ENCODE measurements around the gene BDNF. TPM values are rescaled to one million over a fixed set of nuclear protein-coding genes. Genes with fewer than 3 reads are reported as not detected.
A peak's percentile ranks its signal among the peaks of the same experiment; 100 is the strongest.

Gene BDNF
- total and polyA plus RNA-seq, 4 donors: 0.38 to 1.6 (median 1.4) TPM

DNA sequence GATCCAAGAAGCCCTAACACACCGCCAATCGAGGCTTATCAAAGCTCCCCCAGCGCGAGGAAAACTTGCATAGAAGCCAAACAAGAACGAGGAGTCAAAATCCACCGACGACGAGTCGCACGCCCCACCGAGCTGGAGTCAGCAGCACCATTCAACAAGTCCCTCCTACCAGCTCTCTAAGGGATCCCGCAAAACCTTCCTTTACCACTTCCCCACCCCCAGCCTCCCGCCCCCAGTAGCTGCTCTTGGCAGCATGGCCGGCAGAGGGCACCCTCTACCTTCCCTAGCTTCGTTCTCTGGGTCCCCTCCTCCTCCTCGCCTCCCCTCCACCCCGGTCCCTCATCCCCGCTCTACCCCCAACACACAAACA is 1.4 kb downstream of the BDNF start:
- H3K27me3 ChIP-seq (ENCODE audit: control insufficient read depth in 3 of 3, insufficient read depth in 3 of 3, low read length in 2 of 3): peaks cover 0 to 80% (median 75%) of the 10 kb centered on the region in 3 donors
- DNase-seq: peak; percentile 77 to 87 (median 83)
- no peak overlapping the region for H3K27ac ChIP-seq (ENCODE audit: low read depth in 1 of 2, low read length in 1 of 2)
- H3K4me3 ChIP-seq: no peak overlapping the region
- peaks cover 0 to 23% (median 15%) of the 10 kb centered on the region in 5 donors for H3K4me1 ChIP-seq (ENCODE audit: control insufficient read depth in 5 of 5, insufficient read depth in 5 of 5, low read length in 5 of 5)
- TF ChIP-seq, protein P1, sequence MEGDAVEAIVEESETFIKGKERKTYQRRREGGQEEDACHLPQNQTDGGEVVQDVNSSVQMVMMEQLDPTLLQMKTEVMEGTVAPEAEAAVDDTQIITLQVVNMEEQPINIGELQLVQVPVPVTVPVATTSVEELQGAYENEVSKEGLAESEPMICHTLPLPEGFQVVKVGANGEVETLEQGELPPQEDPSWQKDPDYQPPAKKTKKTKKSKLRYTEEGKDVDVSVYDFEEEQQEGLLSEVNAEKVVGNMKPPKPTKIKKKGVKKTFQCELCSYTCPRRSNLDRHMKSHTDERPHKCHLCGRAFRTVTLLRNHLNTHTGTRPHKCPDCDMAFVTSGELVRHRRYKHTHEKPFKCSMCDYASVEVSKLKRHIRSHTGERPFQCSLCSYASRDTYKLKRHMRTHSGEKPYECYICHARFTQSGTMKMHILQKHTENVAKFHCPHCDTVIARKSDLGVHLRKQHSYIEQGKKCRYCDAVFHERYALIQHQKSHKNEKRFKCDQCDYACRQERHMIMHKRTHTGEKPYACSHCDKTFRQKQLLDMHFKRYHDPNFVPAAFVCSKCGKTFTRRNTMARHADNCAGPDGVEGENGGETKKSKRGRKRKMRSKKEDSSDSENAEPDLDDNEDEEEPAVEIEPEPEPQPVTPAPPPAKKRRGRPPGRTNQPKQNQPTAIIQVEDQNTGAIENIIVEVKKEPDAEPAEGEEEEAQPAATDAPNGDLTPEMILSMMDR (IDR thresholded peaks at IDR 0.05; ENCODE audit: control extremely low read depth, extremely low read depth): peak; percentile 22
- peak; percentile 84 for ATAC-seq (ENCODE audit: insufficient read depth, low FRiP score)
- no peaks in the 10 kb centered on the region for H3K36me3 ChIP-seq (ENCODE audit: control insufficient read depth in 4 of 4, insufficient read depth in 4 of 4, low read length in 4 of 4)
- peak overlapping the region in 1 of 2 donors; percentile 13 for H3K9ac ChIP-seq (ENCODE audit: insufficient read depth in 1 of 2, low read length in 2 of 2)
- WGBS, 2 donors: 0 to 2% methylated on average over 18 of the region's 18 CpGs
- peaks cover 0 to 2% (median 0%) of the 10 kb centered on the region in 4 donors for H3K9me3 ChIP-seq (ENCODE audit: control insufficient read depth in 4 of 4, insufficient read depth in 3 of 4, low read length in 3 of 4)

DNA sequence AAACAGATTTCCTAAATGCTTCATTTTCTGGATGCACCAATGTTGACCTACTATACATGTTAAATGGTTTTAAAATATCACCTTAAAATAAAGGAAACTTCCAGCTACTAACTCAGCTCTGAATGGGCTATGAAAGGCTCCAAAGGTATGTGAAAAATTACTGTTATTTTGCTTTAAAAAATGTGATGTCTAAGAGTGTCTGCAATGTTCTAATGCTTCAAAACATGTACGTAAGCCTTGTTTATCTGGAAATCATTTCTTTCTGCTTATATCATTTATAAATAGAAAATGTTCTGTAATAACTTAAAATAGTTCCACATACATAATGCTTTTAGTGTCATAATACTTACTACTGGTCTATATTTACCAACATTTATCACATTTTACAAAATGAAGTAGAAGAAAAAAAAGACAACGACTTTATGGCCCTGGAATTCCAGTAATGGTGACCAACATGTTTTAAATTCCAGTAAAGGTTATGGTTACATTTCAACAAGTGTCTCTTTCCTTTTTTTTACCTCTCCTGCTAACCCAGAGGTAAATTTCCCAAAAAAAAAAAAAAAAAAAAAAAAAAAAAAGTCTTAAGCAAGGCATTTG is 2.5 kb downstream of the BDNF start:
- peaks cover 0 to 69% (median 64%) of the 10 kb centered on the region in 3 donors for H3K27me3 ChIP-seq (ENCODE audit: control insufficient read depth in 3 of 3, insufficient read depth in 3 of 3, low read length in 2 of 3)
- whole genome bisulfite sequencing, 2 donors: 32 to 55% methylated on average over 2 of the region's 2 CpGs
- TF ChIP-seq, protein P1 (IDR thresholded peaks at IDR 0.05; ENCODE audit: control extremely low read depth, extremely low read depth): no peak

DNA sequence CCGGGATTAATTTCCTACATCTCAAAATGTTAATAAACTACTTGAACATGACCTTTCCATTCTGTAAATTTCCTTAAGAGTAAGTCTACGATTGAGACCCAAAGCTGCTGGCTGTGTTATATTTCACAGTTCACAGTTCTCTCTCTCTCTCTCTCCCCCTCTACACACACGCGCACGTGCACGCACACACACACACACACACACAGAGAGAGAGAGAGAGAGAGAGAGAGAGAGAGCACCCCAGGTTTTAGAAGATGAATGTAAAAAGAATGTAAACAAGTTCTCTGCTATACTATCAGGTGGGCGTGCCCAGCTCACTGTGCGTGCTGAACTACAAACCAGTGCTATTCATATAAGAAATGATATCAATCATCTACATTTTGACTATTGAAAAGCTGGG is 3.3 kb downstream of the BDNF start:
- TF ChIP-seq, protein P1 (IDR thresholded peaks at IDR 0.05; ENCODE audit: control extremely low read depth, extremely low read depth): no peak
- Histone ChIP-seq H3K4me3 (no peak overlapping the region), H3K36me3 (ENCODE audit: control insufficient read depth in 4 of 4, insufficient read depth in 4 of 4, low read length in 4 of 4) (no peaks in the 10 kb centered on the region), H3K27me3 (ENCODE audit: control insufficient read depth in 3 of 3, insufficient read depth in 3 of 3, low read length in 2 of 3) (peaks cover 0 to 61% (median 56%) of the 10 kb centered on the region in 3 donors), H3K9me3 (ENCODE audit: control insufficient read depth in 4 of 4, insufficient read depth in 3 of 4, low read length in 3 of 4) (peaks cover 0 to 2% (median 0%) of the 10 kb centered on the region in 4 donors), H3K4me1 (ENCODE audit: control insufficient read depth in 5 of 5, insufficient read depth in 5 of 5, low read length in 5 of 5) (peaks cover 0 to 23% (median 15%) of the 10 kb centered on the region in 5 donors), H3K9ac (ENCODE audit: insufficient read depth in 1 of 2, low read length in 2 of 2) (no peak overlapping the region), H3K27ac (ENCODE audit: low read depth in 1 of 2, low read length in 1 of 2) (no peak overlapping the region)
- ATAC-seq (ENCODE audit: insufficient read depth, low FRiP score) (no peak), DNase-seq (no peak)
- WGBS, 2 donors: 35 to 36% methylated on average over 6 to 8 of the region's 8 CpGs

More for the DNA sequence above, 2.5 kb downstream of the BDNF start:
- Histone ChIP-seq H3K27ac (ENCODE audit: low read depth in 1 of 2, low read length in 1 of 2) (no peak overlapping the region), H3K9ac (ENCODE audit: insufficient read depth in 1 of 2, low read length in 2 of 2) (no peak overlapping the region), H3K4me3 (no peak overlapping the region), H3K4me1 (ENCODE audit: control insufficient read depth in 5 of 5, insufficient read depth in 5 of 5, low read length in 5 of 5) (peaks cover 0 to 23% (median 15%) of the 10 kb centered on the region in 5 donors), H3K36me3 (ENCODE audit: control insufficient read depth in 4 of 4, insufficient read depth in 4 of 4, low read length in 4 of 4) (no peaks in the 10 kb centered on the region), H3K9me3 (ENCODE audit: control insufficient read depth in 4 of 4, insufficient read depth in 3 of 4, low read length in 3 of 4) (peaks cover 0 to 2% (median 0%) of the 10 kb centered on the region in 4 donors)
- DNase-seq (no peak), ATAC-seq (ENCODE audit: insufficient read depth, low FRiP score) (no peak)
